ENCODE data around the gene JAM3.

GRCh38 chr11:134074766-134075165 lies 5.9 kb downstream of the JAM3 start:
- no peak for TF ChIP-seq POLR2AphosphoS5 (IDR thresholded peaks at IDR 0.05; ENCODE audit: low read depth, low read length)
- TF ChIP-seq POLR2A (IDR thresholded peaks at IDR 0.05; ENCODE audit: low read depth, low read length), result no peak
